Left forelimb (tissue), 1 donor: ENCODE data around the gene RANBP3.
"Not testable (repeated sequence)": the region's sequence is repeated elsewhere in the genome, so short reads cannot be mapped to it uniquely, and the experiment has no call there.

ENCODE experiments used
- DNase-seq: peaks from one replicate; pipeline ENCODE4 v3.0.0-alpha.2; 2018; ENCODE audit warnings: low spot score

Gene RANBP3

GRCh38 chr19:5966215-5966614, 11.7 kb downstream of the RANBP3 start:
- DNase-seq, result no peak

- DNase-seq, result no peak
Measured at GRCh38 chr19:5964816-5965565, 12.9 kb downstream of the RANBP3 start.

- no peak for DNase-seq
Measured at GRCh38 chr19:5963855-5964254, 14.1 kb downstream of the RANBP3 start.

GRCh38 chr19:5963259-5963658, 14.7 kb downstream of the RANBP3 start:
- DNase-seq, result not testable (repeated sequence)

- DNase-seq, result no peak
Measured at GRCh38 chr19:5961969-5962945, 15.7 kb downstream of the RANBP3 start.

- not testable (repeated sequence) for DNase-seq
Measured at GRCh38 chr19:5961641-5961968, 16.3 kb downstream of the RANBP3 start.

- DNase-seq, result no peak
Measured at GRCh38 chr19:5960005-5961001, 17.6 kb downstream of the RANBP3 start.

- no peak for DNase-seq
Measured at GRCh38 chr19:5959260-5960004, 18.5 kb downstream of the RANBP3 start.

- no peak for DNase-seq
Measured at GRCh38 chr19:5958851-5959122, 19.2 kb downstream of the RANBP3 start.

GRCh38 chr19:5958074-5958850, 19.7 kb downstream of the RANBP3 start:
- DNase-seq, result no peak

GRCh38 chr19:5957170-5957569, 20.8 kb downstream of the RANBP3 start:
- DNase-seq, result no peak

GRCh38 chr19:5956728-5957127, 21.2 kb downstream of the RANBP3 start:
- no peak for DNase-seq

GRCh38 chr19:5956323-5956722, 21.6 kb downstream of the RANBP3 start:
- DNase-seq, result no peak

- DNase-seq, result no peak
Measured at GRCh38 chr19:5955636-5955935, 22.4 kb downstream of the RANBP3 start.

GRCh38 chr19:5954293-5954692, 23.6 kb downstream of the RANBP3 start:
- no peak for DNase-seq

- DNase-seq, result no peak
Measured at GRCh38 chr19:5953680-5954213, 24.2 kb downstream of the RANBP3 start.

GRCh38 chr19:5953030-5953589, 24.8 kb downstream of the RANBP3 start:
- DNase-seq, result no peak

GRCh38 chr19:5952193-5953029, 25.5 kb downstream of the RANBP3 start:
- no peak for DNase-seq

- no peak for DNase-seq
Measured at GRCh38 chr19:5951338-5951861, 26.5 kb downstream of the RANBP3 start.
